Measurements from ENCODE around the gene KRTAP3-3.

DNA sequence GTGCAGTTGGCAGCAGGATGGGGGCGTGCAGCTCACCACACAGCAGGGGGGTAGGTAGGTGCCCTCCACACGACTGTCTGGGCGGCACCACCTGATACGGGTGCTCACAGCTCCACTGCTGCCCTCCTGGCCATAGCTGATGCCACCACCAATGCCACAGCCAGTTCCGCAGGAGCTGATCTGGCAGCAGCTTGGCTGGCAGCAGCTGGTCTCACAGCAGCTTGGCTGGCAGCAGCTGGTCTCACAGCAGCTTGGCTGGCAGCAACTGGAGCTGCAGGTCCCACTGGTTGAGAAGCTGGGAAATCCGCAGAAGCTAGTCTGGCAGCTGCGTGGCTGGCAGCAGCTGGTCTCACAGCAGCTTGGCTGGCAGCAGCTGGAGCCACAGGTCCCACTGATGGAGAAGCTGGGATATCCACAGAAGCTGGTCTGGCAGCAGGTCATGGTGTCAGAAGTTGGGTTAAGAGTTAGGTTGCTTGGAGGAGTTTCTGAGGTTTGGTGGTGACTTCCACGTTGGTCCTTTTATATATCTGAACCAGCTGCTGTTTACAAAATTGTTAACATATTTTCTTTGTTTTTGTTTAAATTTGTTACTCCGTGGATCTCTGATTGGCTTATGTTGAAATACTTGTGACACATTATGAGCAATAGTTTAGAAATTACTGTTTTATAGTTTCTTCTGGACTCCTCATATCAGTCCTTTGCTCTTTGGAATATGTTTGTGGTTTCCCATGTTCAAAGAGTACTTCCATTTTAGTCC, 32.9 kb upstream of the KRTAP3-3 start, which contains the start of gene KRTAP1-5:
- TF ChIP-seq ZNF274 (IDR thresholded peaks at IDR 0.05; ENCODE audit: low read depth, low read length) (no peak), SUZ12 (IDR thresholded peaks at IDR 0.05; ENCODE audit: extremely low read depth, insufficient read depth, insufficient read length) (no peak)
